ENCODE data around the gene TTC12.

- TF ChIP-seq, protein P1, sequence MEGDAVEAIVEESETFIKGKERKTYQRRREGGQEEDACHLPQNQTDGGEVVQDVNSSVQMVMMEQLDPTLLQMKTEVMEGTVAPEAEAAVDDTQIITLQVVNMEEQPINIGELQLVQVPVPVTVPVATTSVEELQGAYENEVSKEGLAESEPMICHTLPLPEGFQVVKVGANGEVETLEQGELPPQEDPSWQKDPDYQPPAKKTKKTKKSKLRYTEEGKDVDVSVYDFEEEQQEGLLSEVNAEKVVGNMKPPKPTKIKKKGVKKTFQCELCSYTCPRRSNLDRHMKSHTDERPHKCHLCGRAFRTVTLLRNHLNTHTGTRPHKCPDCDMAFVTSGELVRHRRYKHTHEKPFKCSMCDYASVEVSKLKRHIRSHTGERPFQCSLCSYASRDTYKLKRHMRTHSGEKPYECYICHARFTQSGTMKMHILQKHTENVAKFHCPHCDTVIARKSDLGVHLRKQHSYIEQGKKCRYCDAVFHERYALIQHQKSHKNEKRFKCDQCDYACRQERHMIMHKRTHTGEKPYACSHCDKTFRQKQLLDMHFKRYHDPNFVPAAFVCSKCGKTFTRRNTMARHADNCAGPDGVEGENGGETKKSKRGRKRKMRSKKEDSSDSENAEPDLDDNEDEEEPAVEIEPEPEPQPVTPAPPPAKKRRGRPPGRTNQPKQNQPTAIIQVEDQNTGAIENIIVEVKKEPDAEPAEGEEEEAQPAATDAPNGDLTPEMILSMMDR (IDR thresholded peaks at IDR 0.05) = no peak
- no peak for TF ChIP-seq POLR2AphosphoS5 (IDR thresholded peaks at IDR 0.05; ENCODE audit: insufficient read depth in 1 of 2, low read depth in 1 of 2)
- no peak for TF ChIP-seq POLR2A (IDR thresholded peaks at IDR 0.05)
These were observed 46.9 kb upstream of the TTC12 start for GRCh38 chr11:113267493-113267892.

Measured in vagina (tissue), 2 donors.